ENCODE measurements around the gene MYOZ3.

MYOZ3 gene

GRCh38 chr5:150723845-150724244, 62.8 kb downstream of the MYOZ3 start:
- no peak overlapping the region for H3K27ac ChIP-seq
- TF ChIP-seq CTCF (conservative IDR thresholded peaks at IDR 0.05): no peak
- no peak for TF ChIP-seq ZFX (IDR thresholded peaks at IDR 0.05)
